Measurements from ENCODE around the gene MPP1. TPM values are rescaled to one million over a fixed set of nuclear protein-coding genes. Genes with fewer than 3 reads are reported as not detected.

MPP1 gene
- total and polyA plus RNA-seq, 9 of the 15 experiments (the other 6 are each of a cell fraction or from before 2014, with no cell fraction given), result 227 to 395 (median 283) TPM

GRCh38 chrX:154733066-154733425, 72.2 kb downstream of the MPP1 start:
- H3K4me1 ChIP-seq (replicated peaks in 1 of 2; ENCODE audit: control insufficient read depth in 2 of 2, insufficient read depth in 2 of 2, low read length in 2 of 2), result peaks cover 4 to 44% of the 10 kb centered on the region in 2 experiments; a peak in 4 of 5 replicates
- ChIA-PET CTCF (ENCODE audit: low intra/inter-chr PET ratio) (no interaction called here), POLR2A (interaction anchor here (0.9 kb wide), 1 partner anchor 926 kb away, joined by 3 read pairs; no protein-coding TSS in a partner anchor)
- no peak overlapping the region for H2AFZ ChIP-seq (ENCODE audit: low read depth, low read length)
- no peak overlapping the region for H3K4me3 ChIP-seq
- DNase-seq (ENCODE audit: extremely low read depth in 1 of 4, low spot score in 3 of 4) (no peak), ATAC-seq (no peak), FAIRE-seq (no peak)
- peaks cover 80% of the 10 kb centered on the region for H3K79me2 ChIP-seq (ENCODE audit: control insufficient read depth, insufficient read depth, low read length)
- in situ Hi-C loops (cut with MboI) (loop anchor here (25.0 kb wide), 1 partner anchor 146 kb away; the partner anchor contains the start of gene CTAG1A), intact Hi-C loops (cut with micrococcal nuclease) (no loop called here)
- no peak for TF ChIP-seq ZNF3 (CRISPR knock-in tag; IDR thresholded peaks at IDR 0.05)
- TF ChIP-seq ZNF655 (CRISPR knock-in tag; IDR thresholded peaks at IDR 0.05), result no peak
- TF ChIP-seq ZNF263 (CRISPR knock-in tag; IDR thresholded peaks at IDR 0.05; ENCODE audit: borderline replicate concordance), result no peak
- TF ChIP-seq ZNF76 (CRISPR knock-in tag; IDR thresholded peaks at IDR 0.05; ENCODE audit: borderline replicate concordance), result no peak
- no peak for TF ChIP-seq YY1 (IDR thresholded peaks at IDR 0.05; ENCODE audit: borderline replicate concordance in 1 of 3, control insufficient read depth in 1 of 3, extremely low read depth in 1 of 3, insufficient read depth in 3 of 3, insufficient read length in 1 of 3, insufficient replicate concordance in 2 of 3, low read depth in 1 of 3, low read length in 2 of 3)
- no peak for TF ChIP-seq CC2D1A (IDR thresholded peaks at IDR 0.05)
- TF ChIP-seq, protein P1, sequence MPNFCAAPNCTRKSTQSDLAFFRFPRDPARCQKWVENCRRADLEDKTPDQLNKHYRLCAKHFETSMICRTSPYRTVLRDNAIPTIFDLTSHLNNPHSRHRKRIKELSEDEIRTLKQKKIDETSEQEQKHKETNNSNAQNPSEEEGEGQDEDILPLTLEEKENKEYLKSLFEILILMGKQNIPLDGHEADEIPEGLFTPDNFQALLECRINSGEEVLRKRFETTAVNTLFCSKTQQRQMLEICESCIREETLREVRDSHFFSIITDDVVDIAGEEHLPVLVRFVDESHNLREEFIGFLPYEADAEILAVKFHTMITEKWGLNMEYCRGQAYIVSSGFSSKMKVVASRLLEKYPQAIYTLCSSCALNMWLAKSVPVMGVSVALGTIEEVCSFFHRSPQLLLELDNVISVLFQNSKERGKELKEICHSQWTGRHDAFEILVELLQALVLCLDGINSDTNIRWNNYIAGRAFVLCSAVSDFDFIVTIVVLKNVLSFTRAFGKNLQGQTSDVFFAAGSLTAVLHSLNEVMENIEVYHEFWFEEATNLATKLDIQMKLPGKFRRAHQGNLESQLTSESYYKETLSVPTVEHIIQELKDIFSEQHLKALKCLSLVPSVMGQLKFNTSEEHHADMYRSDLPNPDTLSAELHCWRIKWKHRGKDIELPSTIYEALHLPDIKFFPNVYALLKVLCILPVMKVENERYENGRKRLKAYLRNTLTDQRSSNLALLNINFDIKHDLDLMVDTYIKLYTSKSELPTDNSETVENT (CRISPR knock-in tag; IDR thresholded peaks at IDR 0.05), result no peak
- no peak for TF ChIP-seq SAFB2 (IDR thresholded peaks at IDR 0.05; ENCODE audit: borderline replicate concordance, low read depth, low read length, severe bottlenecking)
- TF ChIP-seq ZBTB34 (CRISPR knock-in tag; IDR thresholded peaks at IDR 0.05), result no peak
- no peak for TF ChIP-seq BCLAF1 (IDR thresholded peaks at IDR 0.05; ENCODE audit: borderline replicate concordance in 1 of 2, control insufficient read depth in 1 of 2, low read depth in 2 of 2, low read length in 1 of 2)
- no peak for TF ChIP-seq KHSRP (IDR thresholded peaks at IDR 0.05)
- no peak for TF ChIP-seq EP300 (IDR thresholded peaks at IDR 0.05; ENCODE audit: low read length)
- H3K4me2 ChIP-seq (ENCODE audit: insufficient read depth, low read length), result no peak overlapping the region
- H3K9me3 ChIP-seq (replicated peaks; ENCODE audit: control insufficient read depth, insufficient read depth, low read depth, low read length), result no peaks in the 10 kb centered on the region
- no peak overlapping the region for H3K9ac ChIP-seq (ENCODE audit: insufficient read depth in 1 of 2, low read depth in 2 of 2, low read length in 2 of 2)
- no peaks in the 10 kb centered on the region for H3K27me3 ChIP-seq (ENCODE audit: control insufficient read depth in 2 of 2, insufficient read depth in 2 of 2, low read length in 2 of 2)
- peaks cover 33% of the 10 kb centered on the region for H3K36me3 ChIP-seq (ENCODE audit: control insufficient read depth, insufficient read depth, low read length)
- no peaks in the 10 kb centered on the region for H3K9me1 ChIP-seq (ENCODE audit: control insufficient read depth, insufficient read depth, low read length)
- H4K20me1 ChIP-seq (replicated peaks; ENCODE audit: control insufficient read depth, insufficient read depth, low read length), result 0 out of 2 replicates have a peak, but pooled peaks cover 4% of the 10 kb centered on the region
- H3K27ac ChIP-seq (ENCODE audit: extremely low read depth, low read depth, low read length), result no peak overlapping the region
- WGBS (ENCODE audit: insufficient coverage, low coverage, missing lambda C conversion rate), result 64% methylated on average over 2 of the region's 2 CpGs
- BruUV-seq (replicated peaks), result no TSS peak
